ENCODE data around the gene FXYD6.

DNA sequence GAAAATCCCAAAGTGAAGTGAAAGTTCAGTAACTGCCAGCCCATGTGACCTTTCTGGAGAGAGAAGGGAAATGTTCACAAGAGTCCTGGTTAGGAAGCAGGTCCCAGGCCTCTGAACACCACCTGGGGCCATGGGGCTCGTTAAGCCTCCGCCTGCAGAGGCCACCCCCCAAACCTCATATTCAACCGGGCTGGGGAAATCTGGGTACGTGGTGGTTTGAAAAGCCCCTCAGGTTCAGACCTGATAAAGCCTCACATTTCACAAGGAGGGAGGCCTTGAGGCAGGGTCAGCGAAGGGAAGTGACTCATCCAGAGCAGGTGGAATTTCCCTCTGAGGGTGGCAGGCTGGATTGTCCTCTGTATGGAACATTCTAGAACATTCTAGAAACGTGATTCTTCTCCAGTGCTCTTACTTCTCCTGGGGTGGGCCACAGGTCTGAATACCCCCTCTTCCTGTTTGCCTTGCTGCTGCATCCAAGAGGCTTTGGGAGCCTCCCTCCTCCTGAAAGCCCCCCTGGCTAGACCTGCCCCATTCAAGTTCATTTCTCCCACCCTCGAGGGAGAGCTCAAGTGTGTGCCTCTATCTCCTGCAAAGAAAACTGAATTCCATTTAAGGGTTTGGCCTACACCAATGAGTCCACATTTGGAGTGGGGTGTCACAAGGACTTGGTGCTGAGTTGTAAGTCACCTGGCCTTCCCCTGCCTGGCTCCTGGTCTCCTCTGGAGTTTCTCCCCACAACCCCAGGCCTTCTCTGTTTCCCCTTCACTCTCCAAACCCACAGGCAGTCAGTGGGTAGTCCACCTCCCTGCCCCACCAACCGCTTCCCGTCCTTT lies 58.2 kb downstream of the FXYD6 start:
- no peak for TF ChIP-seq POLR2A (IDR thresholded peaks at IDR 0.05; ENCODE audit: low read length)
- TF ChIP-seq GATA1 (IDR thresholded peaks at IDR 0.05; ENCODE audit: low read depth, low read length) = no peak

Measured in erythroblast (primary cell).